PC-3 (cell line): Measurements from ENCODE around the gene POU2AF3. TPM values are rescaled to one million over a fixed set of nuclear protein-coding genes. Genes with fewer than 3 reads are reported as not detected.

ENCODE experiments used
- ATAC-seq: fragments of 200-7000 bp; cut with Tn5 transposase; 2 replicates; pipeline ENCODE4 v1.9.1; 2020; ENCODE audit warnings: mild to moderate bottlenecking, moderate library complexity
- Bru-seq: library from RNA; stranded (reverse); fragments of 400-500 nt; gene quantifications from one replicate; lab custom pipeline; 2021; lab: Mats Ljungman, UMichigan
- BruChase-seq, 2 experiments: library from RNA; stranded (reverse); fragments of 400-500 nt; gene quantifications; one replicate each; lab custom pipeline; 2021; lab: Mats Ljungman, UMichigan
- BruUV-seq: library from RNA; stranded (reverse); fragments of 400-500 nt; replicated peaks from 2 replicates; lab custom pipeline; 2021; lab: Mats Ljungman, UMichigan
- CTCF ChIA-PET: fragments of 300-600 bp; sonication (Branson Sonifier 250); formaldehyde crosslinking; loops from one replicate; lab custom pipeline; 2022; ENCODE audit warnings: antibody characterized with exemption; lab: Charles Lee
- POLR2A ChIA-PET: fragments of 300-600 bp; sonication (Branson Sonifier 250); formaldehyde crosslinking; loops from one replicate; lab custom pipeline; 2022; ENCODE audit warnings: antibody characterized with exemption; ENCODE audit not compliant: unreplicated experiment; lab: Charles Lee
- DNase-seq: peaks from one replicate; pipeline ENCODE4 v3.0.0-alpha.2; 2015
- H2AFZ ChIP-seq: fragments of 300-600 bp; sonication (generic); 2 replicates; pipeline ENCODE4 v1.6.0; 2016; ENCODE audit warnings: antibody characterized with exemption, low read length
- H3F3A ChIP-seq: fragments of 300-600 bp; sonication (generic); one replicate; pipeline ENCODE4 v1.6.0; 2017; ENCODE audit warnings: antibody characterized with exemption, low read length, control low read depth, mild to moderate bottlenecking; ENCODE audit not compliant: unreplicated experiment
- H3K27ac ChIP-seq: fragments of 300-600 bp; sonication (generic); 2 replicates; pipeline ENCODE4 v1.5.1; 2016; ENCODE audit warnings: mild to moderate bottlenecking, low read length
- H3K27me3 ChIP-seq: fragments of 300-600 bp; sonication (generic); 2 replicates; pipeline ENCODE4 v1.6.1; 2016; ENCODE audit warnings: low read length, mixed read lengths
- H3K36me3 ChIP-seq: fragments of 300-600 bp; sonication (generic); 2 replicates; pipeline ENCODE4 v1.6.1; 2016; ENCODE audit warnings: low read depth, mixed run types, low read length, mixed read lengths
- H3K4me1 ChIP-seq: fragments of 300-600 bp; sonication (generic); 2 replicates; pipeline ENCODE4 v1.5.1; 2016; ENCODE audit warnings: low read length; ENCODE audit not compliant: insufficient read depth
- H3K4me2 ChIP-seq: fragments of 300-600 bp; sonication (generic); 2 replicates; pipeline ENCODE4 v1.6.0; 2016; ENCODE audit warnings: low read length
- H3K4me3 ChIP-seq: fragments of 300-600 bp; sonication (generic); 2 replicates; pipeline ENCODE4 v1.5.1; 2016; ENCODE audit warnings: mild to moderate bottlenecking, low read length, mixed read lengths
- H3K79me2 ChIP-seq: fragments of 300-600 bp; sonication (generic); 2 replicates; pipeline ENCODE4 v1.6.1; 2017; ENCODE audit warnings: low read length, mixed read lengths
- H3K9ac ChIP-seq: fragments of 300-600 bp; sonication (generic); 2 replicates; pipeline ENCODE4 v1.6.0; 2016; ENCODE audit warnings: mild to moderate bottlenecking, low read length
- H3K9me2 ChIP-seq: fragments of 300-600 bp; sonication (generic); replicated peaks from 2 replicates; pipeline ENCODE4 v1.6.1; 2016; ENCODE audit warnings: mixed run types, low read length, mixed read lengths
- H3K9me3 ChIP-seq: fragments of 300-600 bp; sonication (generic); 2 replicates; pipeline ENCODE4 v1.6.1; 2016; ENCODE audit warnings: low read length, mixed read lengths
- H4K20me1 ChIP-seq: fragments of 300-600 bp; sonication (generic); 2 replicates; pipeline ENCODE4 v1.6.1; 2016; ENCODE audit warnings: low read length, mixed read lengths
- CTCF ChIP-seq: fragments of 300-600 bp; sonication (generic); conservative IDR thresholded peaks from 2 replicates; pipeline ENCODE4 v1.5.1; 2017; ENCODE audit warnings: antibody characterized with exemption, low read depth, mild to moderate bottlenecking, low read length
- EZH2 ChIP-seq: fragments of 300-600 bp; sonication (generic); IDR thresholded peaks from one replicate; pipeline ENCODE4 v1.6.1; 2017; ENCODE audit warnings: antibody characterized with exemption, mild to moderate bottlenecking, low read length; ENCODE audit not compliant: unreplicated experiment
- EZH2phosphoT487 ChIP-seq: fragments of 300-600 bp; sonication (generic); IDR thresholded peaks from 2 replicates; pipeline ENCODE4 v1.6.1; 2018; ENCODE audit warnings: mild to moderate bottlenecking, antibody characterized with exemption, low read length, borderline replicate concordance
- intact Hi-C: fragments of 100-400 bp; cut with micrococcal nuclease; formaldehyde crosslinking; loops from 2 replicates; pipeline ENCODE4 v1.9.0; 2023
- long read RNA-seq: library from polyadenylated mRNA; unstranded; transcript quantifications from one replicate; pipeline ENCODE4 v2.0.0, GENCODE V29; 2021; ENCODE audit not compliant: unreplicated experiment
- total RNA-seq: library from RNA; depleted of rRNA; stranded (reverse); fragments of >200 nt; gene quantifications from 2 replicates; pipeline ENCODE4 v1.2.3, GENCODE V29; 2014; rRNA removed

POU2AF3 gene
- total RNA-seq = 0.63 TPM in 1 of 2 replicates, not detected in the other
- Bru-seq, nascent RNA = percentile 7 among the genes with signal in this experiment
- BruChase-seq, experiment 1, labeled RNA remaining after a 6-hour chase = not detected
- percentile 7 among the genes with signal in this experiment for BruChase-seq, experiment 2, labeled RNA remaining after a 2-hour chase
- long read RNA-seq = 0 reads

GRCh38 chr11:111298413-111299100, at the start of gene POU2AF3:
Gene POU2AF3 (plus strand): TSS chr11:111298546. CDS start chr11:111298582, 36 bp downstream.
- no peaks in the 10 kb centered on the region for H3K79me2 ChIP-seq
- peak within 1 kb of the TSS; percentile 82 for H3K4me2 ChIP-seq
- H4K20me1 ChIP-seq = no peaks in the 10 kb centered on the region
- ATAC-seq = no peak
- DNase-seq = no peak
- CTCF ChIA-PET = no interaction called here
- H3K9ac ChIP-seq = peak within 1 kb of the TSS; percentile 9; the same call in 1 of the 2 replicates
- peak within 1 kb of the TSS; percentile 86 for H2AFZ ChIP-seq
- H3K4me3 ChIP-seq = peak within 1 kb of the TSS; percentile 66
- BruUV-seq = no TSS peak
- no peak within 1 kb of the TSS for H3K27ac ChIP-seq
- TF ChIP-seq CTCF (no peak), EZH2phosphoT487 (no peak), EZH2 (no peak)
- H3K36me3 ChIP-seq = no peaks in the 10 kb centered on the region
- no peaks in the 10 kb centered on the region for H3F3A ChIP-seq
- H3K9me2 ChIP-seq = no peaks in the 10 kb centered on the region
- intact Hi-C loops = no loop called here
- H3K4me1 ChIP-seq = no peaks in the 10 kb centered on the region; the same call in 1 of the 2 replicates
- POLR2A ChIA-PET = no interaction called here
- H3K9me3 ChIP-seq = no peaks in the 10 kb centered on the region
- peaks cover 58% of the 10 kb centered on the region for H3K27me3 ChIP-seq

- ATAC-seq (no peak), DNase-seq (no peak)
- Histone ChIP-seq H3K9ac (no peak overlapping the region), H3K27me3 (peaks cover 85% of the 10 kb centered on the region), H2AFZ (no peak overlapping the region), H3K36me3 (no peaks in the 10 kb centered on the region), H3F3A (no peaks in the 10 kb centered on the region), H3K9me3 (no peaks in the 10 kb centered on the region), H3K79me2 (no peaks in the 10 kb centered on the region), H3K9me2 (no peaks in the 10 kb centered on the region), H4K20me1 (no peaks in the 10 kb centered on the region), H3K4me2 (no peak overlapping the region), H3K4me3 (no peak overlapping the region), H3K27ac (no peak overlapping the region), H3K4me1 (no peaks in the 10 kb centered on the region)
- no peak for TF ChIP-seq CTCF
- TF ChIP-seq EZH2 = no peak
- TF ChIP-seq EZH2phosphoT487 = no peak
- CTCF ChIA-PET = no interaction called here
- no TSS peak for BruUV-seq
- POLR2A ChIA-PET = interaction anchor here (0.7 kb wide), 1 partner anchor 38 kb away, joined by 3 read pairs; no protein-coding TSS in a partner anchor
- intact Hi-C loops = no loop called here
Measured at GRCh38 chr11:111250936-111251335, 47.4 kb upstream of the POU2AF3 start.

GRCh38 chr11:111253131-111253530, 45.2 kb upstream of the POU2AF3 start:
- ChIA-PET POLR2A (no interaction called here), CTCF (no interaction called here)
- H3F3A ChIP-seq = no peaks in the 10 kb centered on the region
- H3K4me1 ChIP-seq = no peaks in the 10 kb centered on the region
- H3K79me2 ChIP-seq = no peaks in the 10 kb centered on the region
- H3K36me3 ChIP-seq = no peaks in the 10 kb centered on the region
- no peaks in the 10 kb centered on the region for H3K9me3 ChIP-seq
- no peak for DNase-seq
- TF ChIP-seq EZH2phosphoT487 (no peak), CTCF (no peak), EZH2 (no peak)
- no peak overlapping the region for H3K4me2 ChIP-seq
- H3K27ac ChIP-seq = no peak overlapping the region
- no peak overlapping the region for H3K9ac ChIP-seq
- H4K20me1 ChIP-seq = no peaks in the 10 kb centered on the region
- no peak overlapping the region for H2AFZ ChIP-seq
- ATAC-seq = no peak
- H3K27me3 ChIP-seq = peaks cover 90% of the 10 kb centered on the region
- no TSS peak for BruUV-seq
- H3K4me3 ChIP-seq = no peak overlapping the region
- no peaks in the 10 kb centered on the region for H3K9me2 ChIP-seq
- intact Hi-C loops = no loop called here
